ENCODE data around the gene CFAP161.

- TF ChIP-seq CTCF (IDR thresholded peaks at IDR 0.05; ENCODE audit: low read depth, low read length, missing input control) (no peak), TAF1 (conservative IDR thresholded peaks at IDR 0.05) (no peak), GABPA (IDR thresholded peaks at IDR 0.05 in 1 of 2, conservative IDR thresholded peaks at IDR 0.05 in 1 of 2) (no peak)
Measured at GRCh38 chr15:81098349-81098748, 35.7 kb upstream of the CFAP161 start.

Data from liver (tissue), 3 donors.